GM10266 (cell line): ENCODE data around the gene ZIC1.

Experiments
- DNase-seq: peaks from one replicate; pipeline ENCODE4 v3.0.0; 2012; ENCODE audit errors: extremely low spot score
- CTCF ChIP-seq: IDR thresholded peaks from 2 replicates; pipeline ENCODE4 v1.5.1; 2012; ENCODE audit warnings: mild to moderate bottlenecking, low read depth; ENCODE audit not compliant: control insufficient read depth, insufficient read depth; ENCODE audit errors: missing control alignments

ZIC1 gene

GRCh38 chr3:147416931-147417330 lies 7.8 kb downstream of the ZIC1 start:
- no peak for DNase-seq
- no peak for TF ChIP-seq CTCF

- no peak for TF ChIP-seq CTCF
- no peak for DNase-seq
These were observed 8.6 kb downstream of the ZIC1 start for GRCh38 chr3:147417551-147418295.

GRCh38 chr3:147418371-147418781 lies 9.2 kb downstream of the ZIC1 start:
- DNase-seq: peak; percentile 7
- TF ChIP-seq CTCF: no peak

- peak; percentile 16 for DNase-seq
These were observed 9.9 kb downstream of the ZIC1 start for GRCh38 chr3:147418808-147419701.

GRCh38 chr3:147419781-147420224 lies 10.6 kb downstream of the ZIC1 start:
- no peak for TF ChIP-seq CTCF
- peak; percentile 8 for DNase-seq

More at GRCh38 chr3:147418808-147419701, 9.9 kb downstream of the ZIC1 start:
- no peak for TF ChIP-seq CTCF

- TF ChIP-seq CTCF: no peak
- DNase-seq: peak; percentile 9
These were observed 11.4 kb downstream of the ZIC1 start for GRCh38 chr3:147420353-147421183.
